Neural progenitor cell (in vitro differentiated cells): ENCODE data around the gene SGCD.

ENCODE experiments used
- CTCF ChIP-seq: fragments of 200-600 bp; sonication (generic); IDR thresholded peaks from 2 replicates; pipeline ENCODE4 v1.5.1; 2017; ENCODE audit warnings: antibody characterized with exemption, mild to moderate bottlenecking
- EZH2 ChIP-seq: fragments of 200-600 bp; sonication (generic); IDR thresholded peaks from 2 replicates; pipeline ENCODE4 v1.6.1; 2017; ENCODE audit warnings: antibody characterized with exemption, mild to moderate bottlenecking, moderate library complexity
- EZH2phosphoT487 ChIP-seq: fragments of 200-600 bp; sonication (generic); IDR thresholded peaks from 2 replicates; pipeline ENCODE4 v1.6.1; 2017; ENCODE audit warnings: antibody characterized with exemption

DNA sequence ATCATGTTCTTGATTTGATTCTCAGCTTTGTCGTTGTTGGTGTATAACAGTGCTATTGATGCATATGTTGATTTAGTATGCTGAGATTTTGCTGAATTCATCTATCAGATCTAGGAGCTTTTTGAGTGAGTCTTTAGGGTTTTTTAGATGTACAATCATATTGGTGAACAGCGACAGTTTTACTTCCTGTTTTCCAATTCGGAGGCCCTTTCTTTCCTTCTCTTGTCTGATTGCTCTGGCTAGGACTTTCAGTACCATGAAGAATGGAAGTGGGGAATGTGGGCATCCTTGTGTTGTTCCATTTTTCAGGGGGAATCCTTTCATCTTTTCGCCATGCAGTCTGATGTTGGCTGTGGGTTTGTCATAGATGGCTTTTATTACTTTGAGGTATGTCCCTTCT, 100.4 kb downstream of the SGCD start:
- no peak for TF ChIP-seq EZH2
- TF ChIP-seq CTCF = no peak
- no peak for TF ChIP-seq EZH2phosphoT487
